Esophagus mucosa (tissue), 1 donor: Measurements from ENCODE around the gene PHYHD1. TPM values are rescaled to one million over a fixed set of nuclear protein-coding genes. Genes with fewer than 3 reads are reported as not detected.
A peak's percentile ranks its signal among the peaks of the same experiment; 100 is the strongest.

ENCODE experiments used
- ATAC-seq: fragments of 200-7000 bp; cut with Tn5 transposase; one replicate; pipeline ENCODE4 v1.9.1; 2020
- total RNA-seq: library from RNA; stranded (reverse); gene quantifications from one replicate; pipeline ENCODE4 v1.2.4, GENCODE V29; 2023
- donor health status: DM: yes; HTN: yes; CAD: no.

Gene PHYHD1
- 12.4 TPM for total RNA-seq

GRCh38 chr9:128920381-128921058, at the start of gene PHYHD1:
Gene PHYHD1, plus strand, starts transcription at chr9:128920982. Its CDS starts 1,342 bp downstream, at chr9:128922324.
- ATAC-seq: peak; percentile 4

DNA sequence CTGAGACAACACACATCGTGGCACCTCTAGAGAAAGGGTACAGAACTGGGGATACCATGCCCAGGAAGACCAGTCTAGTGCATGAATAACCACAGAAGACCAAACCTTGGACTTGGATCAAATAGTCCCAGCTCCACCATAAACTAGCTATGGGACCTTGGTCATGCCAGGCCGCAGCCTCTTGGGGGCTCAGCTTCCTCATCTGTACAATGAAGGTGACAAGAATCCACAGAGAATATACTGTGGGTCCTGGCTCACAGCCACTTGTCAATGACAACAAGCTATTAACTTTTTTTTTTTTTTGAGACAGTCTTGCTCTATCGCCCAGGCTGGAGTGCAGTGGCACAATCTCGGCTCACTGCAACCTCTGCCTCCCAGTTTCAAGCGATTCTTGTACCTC, 42.9 kb upstream of the PHYHD1 start:
- ATAC-seq: no peak

- ATAC-seq: peak; percentile 85
These were observed 38.7 kb upstream of the PHYHD1 start, which contains the start of the genes KYAT1 and LRRC8A for GRCh38 chr9:128881884-128882676. Gene KYAT1, minus strand, starts transcription at chr9:128881950. Its CDS starts 36,545 bp downstream, at chr9:128845405. Gene LRRC8A, plus strand, starts transcription at chr9:128882133. Its CDS starts 25,032 bp downstream, at chr9:128907165.

- peak; percentile 22 for ATAC-seq
These were observed 37.8 kb upstream of the PHYHD1 start for GRCh38 chr9:128882677-128883603.

- ATAC-seq: no peak
These were observed 36.6 kb upstream of the PHYHD1 start for GRCh38 chr9:128884164-128884563.

GRCh38 chr9:128885376-128885775, 35.4 kb upstream of the PHYHD1 start:
- ATAC-seq: no peak

- no peak for ATAC-seq
These were observed 35.0 kb upstream of the PHYHD1 start for GRCh38 chr9:128885798-128886197.

GRCh38 chr9:128886211-128886891, 34.4 kb upstream of the PHYHD1 start:
- no peak for ATAC-seq

GRCh38 chr9:128887049-128887448, 33.7 kb upstream of the PHYHD1 start:
- ATAC-seq: no peak

DNA sequence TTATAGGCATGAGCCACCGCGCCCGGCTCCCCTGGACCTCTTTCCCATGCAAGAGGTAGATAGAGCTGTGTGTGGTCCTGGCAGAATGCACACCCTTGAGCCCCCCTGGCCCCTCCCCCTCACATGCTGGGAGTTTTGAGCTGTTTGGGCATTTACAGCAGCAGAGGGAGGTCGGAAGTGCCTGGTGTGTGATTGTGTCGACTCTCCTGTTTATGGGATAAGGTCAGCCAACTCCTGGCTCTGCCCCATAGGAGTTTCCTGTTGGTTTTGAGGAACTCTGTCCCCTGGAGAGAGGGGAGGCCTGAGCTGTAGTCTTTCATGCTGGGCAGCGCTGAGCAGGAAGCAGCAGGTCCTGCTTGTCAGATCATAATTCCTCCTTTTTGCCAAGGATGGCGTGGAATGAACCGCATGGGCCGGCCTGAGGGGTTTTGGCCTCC, 32.9 kb upstream of the PHYHD1 start:
- no peak for ATAC-seq

- peak; percentile 3 for ATAC-seq
These were observed 29.2 kb upstream of the PHYHD1 start for GRCh38 chr9:128891321-128892220.

GRCh38 chr9:128892221-128892921, 28.4 kb upstream of the PHYHD1 start:
- ATAC-seq: peak; percentile 92

GRCh38 chr9:128893354-128893753, 27.4 kb upstream of the PHYHD1 start:
- no peak for ATAC-seq

- no peak for ATAC-seq
These were observed 26.0 kb upstream of the PHYHD1 start for GRCh38 chr9:128894764-128895163.

DNA sequence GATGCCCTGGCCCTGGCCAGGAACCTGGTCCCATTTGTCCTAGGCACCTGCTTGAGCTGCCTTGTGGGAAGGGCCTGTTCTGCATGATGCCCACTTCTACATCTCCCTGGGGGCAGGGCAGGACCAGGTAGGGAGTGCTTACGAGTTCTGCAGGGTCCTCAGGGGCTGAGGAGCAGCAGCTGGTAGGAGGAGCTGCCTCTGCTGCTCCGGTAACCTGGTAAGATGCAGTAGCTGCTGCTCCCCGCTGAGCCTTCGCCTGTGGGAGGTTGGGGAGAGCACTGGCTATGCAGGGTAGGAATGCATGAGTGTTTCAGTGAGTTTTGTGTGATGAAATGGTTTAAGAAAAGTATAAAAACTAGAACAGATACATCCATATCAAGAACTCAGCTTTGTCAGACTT, 25.2 kb upstream of the PHYHD1 start:
- no peak for ATAC-seq

- no peak for ATAC-seq
These were observed 22.4 kb upstream of the PHYHD1 start for GRCh38 chr9:128898382-128898781.

DNA sequence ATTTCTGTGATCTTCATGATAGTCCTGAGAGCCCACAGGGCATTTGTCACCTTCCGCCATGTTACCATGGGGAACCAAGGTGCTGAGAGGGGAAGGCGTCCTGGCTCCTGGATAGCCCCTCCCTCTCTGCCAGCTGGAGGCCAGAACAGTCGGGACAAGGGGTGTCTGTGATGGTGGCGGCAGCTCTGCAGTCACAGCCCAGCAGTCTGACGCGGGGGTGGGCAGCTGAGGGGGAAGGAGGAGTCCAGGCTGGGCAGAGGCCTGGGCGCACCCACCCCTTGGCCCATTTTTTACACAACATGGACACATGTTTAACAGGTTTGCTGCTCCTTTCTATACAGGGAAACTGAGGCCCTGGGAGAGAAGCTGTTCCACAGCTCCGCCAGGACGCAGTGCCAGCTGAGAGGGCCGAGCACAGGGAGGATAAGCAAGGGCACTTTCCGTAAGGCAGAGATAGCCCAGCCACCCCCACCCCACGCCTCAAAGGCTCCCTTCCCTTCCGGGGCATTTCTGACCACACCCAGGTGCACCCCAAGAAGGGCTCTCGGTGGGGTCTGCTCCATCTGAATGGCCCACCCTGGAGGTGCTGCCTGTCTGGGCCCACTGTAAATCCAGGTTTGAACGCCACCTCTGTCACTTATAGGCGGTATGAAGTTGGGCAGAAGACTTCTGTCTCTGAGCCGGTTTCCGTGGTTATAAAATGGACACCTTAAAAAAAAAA, 21.8 kb upstream of the PHYHD1 start:
- no peak for ATAC-seq

GRCh38 chr9:128899566-128900322, 21.0 kb upstream of the PHYHD1 start:
- ATAC-seq: peak; percentile 71

DNA sequence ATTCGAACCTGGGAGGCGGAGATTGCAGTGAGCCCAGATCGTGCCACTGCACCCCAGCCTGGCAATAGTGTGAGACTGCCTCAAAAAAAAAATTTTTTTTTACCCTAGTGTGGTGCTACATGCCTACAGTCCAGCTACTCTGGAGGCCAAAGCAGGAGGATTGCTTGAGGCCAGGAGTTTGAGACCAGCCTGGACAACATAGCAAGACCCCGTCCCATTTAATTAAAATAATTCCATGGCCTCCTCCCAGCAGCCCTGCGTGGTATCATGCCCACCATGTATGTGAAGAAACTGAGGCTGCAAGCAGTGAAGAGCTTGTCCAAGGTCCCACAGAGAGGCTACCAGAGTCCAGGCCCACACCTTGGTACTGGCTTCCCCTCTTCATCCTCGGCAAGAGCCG, 19.4 kb upstream of the PHYHD1 start:
- no peak for ATAC-seq
